IMR-90 (cell line): ENCODE results near the gene MICU1. TPM values are rescaled to one million over a fixed set of nuclear protein-coding genes. Genes with fewer than 3 reads are reported as not detected.

ENCODE experiments used
- ATAC-seq: fragments of 200-7000 bp; cut with Tn5 transposase; 2 replicates; pipeline ENCODE4 v1.9.1; 2020; ENCODE audit warnings: low read depth, mild to moderate bottlenecking, moderate library complexity
- BruUV-seq: library from RNA; stranded (reverse); fragments of 400-500 nt; replicated peaks from 2 replicates; lab custom pipeline; 2021; lab: Mats Ljungman, UMichigan
- CTCF ChIA-PET: fragments of 300-600 bp; formaldehyde crosslinking; extraction: SDS; loops from one replicate; lab custom pipeline; 2021; ENCODE audit warnings: antibody characterized with exemption; lab: Yijun Ruan, JAX
- POLR2A ChIA-PET: fragments of 300-600 bp; sonication (Branson Sonifier 250); formaldehyde crosslinking; loops from one replicate; lab custom pipeline; 2022; ENCODE audit warnings: antibody characterized with exemption; ENCODE audit not compliant: unreplicated experiment; lab: Charles Lee
- DNase-seq: peaks from one replicate; pipeline ENCODE4 v3.0.0; 2013
- H2AFZ ChIP-seq: replicated peaks from 2 replicates; pipeline ENCODE3; 2013; ENCODE audit warnings: low read length, mild to moderate bottlenecking; ENCODE audit not compliant: poor library complexity
- H2AK5ac ChIP-seq: 2 replicates; pipeline ENCODE4 v1.6.1; 2013; ENCODE audit warnings: low read depth, low read length, inconsistent platforms
- H2AK9ac ChIP-seq: replicated peaks from 2 replicates; pipeline ENCODE3; 2013; ENCODE audit warnings: mild to moderate bottlenecking, low read depth, low read length, moderate library complexity; ENCODE audit not compliant: poor library complexity
- H2BK120ac ChIP-seq: 2 replicates; pipeline ENCODE4 v1.6.1; 2013; ENCODE audit warnings: low read depth, low read length, inconsistent platforms
- H2BK15ac ChIP-seq: 3 replicates; pipeline ENCODE4 v1.6.1; 2013; ENCODE audit warnings: low read depth, low read length, inconsistent platforms
- H2BK20ac ChIP-seq: 2 replicates; pipeline ENCODE4 v1.6.1; 2013; ENCODE audit warnings: low read depth, mild to moderate bottlenecking, inconsistent platforms, low read length, moderate library complexity
- H2BK5ac ChIP-seq: 2 replicates; pipeline ENCODE4 v1.6.1; 2013; ENCODE audit warnings: mild to moderate bottlenecking, low read depth, low read length, inconsistent platforms; ENCODE audit not compliant: poor library complexity, severe bottlenecking
- H3K14ac ChIP-seq: replicated peaks from 2 replicates; pipeline ENCODE4 v1.6.1; 2013; ENCODE audit warnings: low read depth, low read length, inconsistent platforms
- H3K18ac ChIP-seq: 2 replicates; pipeline ENCODE4 v1.6.1; 2013; ENCODE audit warnings: low read depth, low read length, control low read depth
- H3K23ac ChIP-seq: 2 replicates; pipeline ENCODE4 v1.6.1; 2013; ENCODE audit warnings: low read depth, low read length, inconsistent platforms
- H3K27ac ChIP-seq: 2 replicates; pipeline ENCODE4 v1.5.1; 2013; ENCODE audit warnings: mild to moderate bottlenecking, control low read depth, low read length; ENCODE audit not compliant: insufficient read depth
- H3K27me3 ChIP-seq: 2 replicates; pipeline ENCODE4 v1.6.1; 2013; ENCODE audit warnings: low read length; ENCODE audit not compliant: control insufficient read depth, insufficient read depth
- H3K36me3 ChIP-seq: 2 replicates; pipeline ENCODE4 v1.6.1; 2013; ENCODE audit warnings: low read length, mixed read lengths; ENCODE audit not compliant: control insufficient read depth, insufficient read depth
- H3K4ac ChIP-seq: 2 replicates; pipeline ENCODE4 v1.6.1; 2013; ENCODE audit warnings: low read depth, low read length, inconsistent platforms
- H3K4me1 ChIP-seq: 2 replicates; pipeline ENCODE4 v1.6.1; 2013; ENCODE audit warnings: low read length, mixed read lengths; ENCODE audit not compliant: control insufficient read depth, insufficient read depth
- H3K4me2 ChIP-seq: 2 replicates; pipeline ENCODE4 v1.6.1; 2013; ENCODE audit warnings: low read depth, mild to moderate bottlenecking, control low read depth, low read length, moderate library complexity
- H3K4me3 ChIP-seq: 2 replicates; pipeline ENCODE4 v1.5.1; 2013; ENCODE audit warnings: low read depth, mild to moderate bottlenecking, control low read depth, low read length, moderate library complexity; ENCODE audit not compliant: insufficient read depth
- H3K56ac ChIP-seq: 2 replicates; pipeline ENCODE4 v1.6.1; 2013; ENCODE audit warnings: low read length, inconsistent platforms; ENCODE audit not compliant: insufficient read depth; ENCODE audit errors: extremely low read depth
- H3K79me1 ChIP-seq, 2 experiments: 2 replicates each; pipeline ENCODE4 v1.6.1; 2013; ENCODE audit warnings: low read length in 2 of 2, inconsistent platforms in 1 of 2, low read depth in 1 of 2
- H3K9ac ChIP-seq: 2 replicates; pipeline ENCODE4 v1.6.1; 2013; ENCODE audit warnings: low read depth, low read length, control low read depth
- H3K9me1 ChIP-seq: 2 replicates; pipeline ENCODE4 v1.6.1; 2013; ENCODE audit warnings: low read length, inconsistent platforms; ENCODE audit not compliant: insufficient read depth
- H3K9me3 ChIP-seq: 2 replicates; pipeline ENCODE4 v1.6.1; 2013; ENCODE audit warnings: low read length; ENCODE audit not compliant: control insufficient read depth, insufficient read depth
- H4K20me1 ChIP-seq: 2 replicates; pipeline ENCODE4 v1.6.1; 2013; ENCODE audit warnings: low read length, inconsistent platforms; ENCODE audit not compliant: insufficient read depth
- H4K5ac ChIP-seq: 2 replicates; pipeline ENCODE4 v1.6.1; 2013; ENCODE audit warnings: mild to moderate bottlenecking, low read depth, low read length, control low read depth
- H4K8ac ChIP-seq, 2 experiments: 2 replicates each; pipeline ENCODE4 v1.6.1; 2013; ENCODE audit warnings: low read depth in 2 of 2, low read length in 2 of 2, control low read depth in 1 of 2, inconsistent platforms in 1 of 2
- H4K91ac ChIP-seq: 2 replicates; pipeline ENCODE4 v1.6.1; 2013; ENCODE audit warnings: low read depth, low read length, inconsistent platforms; ENCODE audit not compliant: insufficient read depth
- BHLHE40 ChIP-seq: fragments of 150-350 bp; IDR thresholded peaks from 2 replicates; pipeline ENCODE4 v1.6.1; 2016; ENCODE audit warnings: mild to moderate bottlenecking, low read depth, low read length
- CEBPB ChIP-seq: IDR thresholded peaks from 2 replicates; pipeline ENCODE4 v1.6.1; 2012; ENCODE audit warnings: low read depth, low read length, improper control_type of control experiment
- CHD1 ChIP-seq: IDR thresholded peaks from 2 replicates; pipeline ENCODE4 v1.6.1; 2012; ENCODE audit warnings: low read depth, low read length, improper control_type of control experiment
- CTCF ChIP-seq: conservative IDR thresholded peaks from 2 replicates; pipeline ENCODE4 v1.5.1; 2012; ENCODE audit warnings: mild to moderate bottlenecking, low read depth, low read length, improper control_type of control experiment
- ELK1 ChIP-seq: fragments of 150-350 bp; IDR thresholded peaks from 2 replicates; pipeline ENCODE4 v1.6.1; 2016; ENCODE audit warnings: low read depth, mild to moderate bottlenecking, low read length, moderate library complexity, borderline replicate concordance
- FOS ChIP-seq: fragments of 150-350 bp; IDR thresholded peaks from 2 replicates; pipeline ENCODE4 v1.6.1; 2016; ENCODE audit warnings: low read depth, low read length
- MAFK ChIP-seq: IDR thresholded peaks from 2 replicates; pipeline ENCODE4 v1.6.1; 2012; ENCODE audit warnings: low read depth, low read length, improper control_type of control experiment
- MAZ ChIP-seq: IDR thresholded peaks from 2 replicates; pipeline ENCODE4 v1.6.1; 2012; ENCODE audit warnings: low read depth, mild to moderate bottlenecking, low read length, improper control_type of control experiment, moderate library complexity, borderline replicate concordance
- MXI1 ChIP-seq: IDR thresholded peaks from 2 replicates; pipeline ENCODE4 v1.6.1; 2012; ENCODE audit warnings: low read depth, mild to moderate bottlenecking, low read length, moderate library complexity, borderline replicate concordance
- NFE2L2 ChIP-seq: fragments of 150-350 bp; IDR thresholded peaks from 2 replicates; pipeline ENCODE4 v1.6.1; 2016; ENCODE audit warnings: low read depth, mild to moderate bottlenecking, low read length
- POLR2A ChIP-seq: IDR thresholded peaks from 2 replicates; pipeline ENCODE4 v1.6.1; 2012; ENCODE audit warnings: mild to moderate bottlenecking, low read depth, low read length
- RAD21 ChIP-seq: IDR thresholded peaks from 2 replicates; pipeline ENCODE4 v1.6.1; 2012; ENCODE audit warnings: low read length, improper control_type of control experiment
- RCOR1 ChIP-seq: IDR thresholded peaks from 2 replicates; pipeline ENCODE4 v1.6.1; 2012; ENCODE audit warnings: mild to moderate bottlenecking, low read length, improper control_type of control experiment; ENCODE audit not compliant: insufficient replicate concordance
- RFX5 ChIP-seq: IDR thresholded peaks from 2 replicates; pipeline ENCODE4 v1.8.0; 2012; ENCODE audit warnings: low read depth, mild to moderate bottlenecking, low read length, moderate library complexity
- SMC3 ChIP-seq: fragments of 150-350 bp; IDR thresholded peaks from 2 replicates; pipeline ENCODE4 v1.6.1; 2016; ENCODE audit warnings: low read depth, mild to moderate bottlenecking, antibody characterized with exemption, low read length, moderate library complexity
- USF2 ChIP-seq: fragments of 150-350 bp; IDR thresholded peaks from 2 replicates; pipeline ENCODE4 v1.6.1; 2017; ENCODE audit warnings: mild to moderate bottlenecking, antibody characterized with exemption, low read length, low read depth
- WGBS, 2 experiments: methylation state at CpG; one replicate each; pipeline versions ENCODE4 v1.1.5 to v1.1.7; 2013; ENCODE audit warnings: missing lambda C conversion rate in 2 of 2; ENCODE audit not compliant: insufficient read length in 1 of 2; ENCODE audit errors: extremely low coverage in 2 of 2; 5-methylcytosine and 5-hydroxymethylcytosine counted together
- dilution Hi-C: fragments of 300-500 bp; cut with HindIII; formaldehyde crosslinking; loops from one replicate; pipeline ENCODE4 v1.14.3; 2018; ENCODE audit warnings: low sequenced_read_pairs; ENCODE audit not compliant: unreplicated experiment
- in situ Hi-C: fragments of 300-500 bp; cut with MboI; formaldehyde crosslinking; loops from 3 replicates; pipeline ENCODE4 v1.14.3; 2019; ENCODE audit warnings: low sequenced_read_pairs, inconsistent platforms, mixed read lengths
- intact Hi-C: fragments of 100-400 bp; cut with micrococcal nuclease; formaldehyde crosslinking; loops from 2 replicates; pipeline ENCODE4 v1.10.0; 2022
- polyA plus RNA-seq, 3 experiments: library from polyadenylated mRNA; depleted of rRNA; stranded (reverse); fragments of >200 nt; gene quantifications; 2 replicates each; pipeline ENCODE4 v1.2.3, GENCODE V29; 2012; ENCODE audit warnings: low replicate concordance in 1 of 3
- total RNA-seq: library from RNA; depleted of rRNA; stranded (reverse); fragments of >200 nt; gene quantifications from 2 replicates; pipeline ENCODE4 v1.2.3, GENCODE V29; 2012

Gene MICU1
- total and polyA plus RNA-seq, 2 of the 4 experiments (the other 2 are of a cell fraction): 43.6 to 44.7 TPM

GRCh38 chr10:72588266-72588665, 37.6 kb downstream of the MICU1 start:
- Histone ChIP-seq H2BK120ac (no peak overlapping the region), H3K27ac (no peak overlapping the region), H3K9ac (no peak overlapping the region), H3K4me1 (no peaks in the 10 kb centered on the region), H3K4me2 (no peak overlapping the region), H4K5ac (no peak overlapping the region), H3K4me3 (no peak overlapping the region), H3K9me1 (peaks cover 6% of the 10 kb centered on the region; the same call in 1 of the 2 replicates), H2AFZ (no peak overlapping the region), H2BK20ac (no peak overlapping the region), H4K8ac (no peak overlapping the region), H3K27me3 (no peaks in the 10 kb centered on the region), H3K23ac (no peak overlapping the region), H3K18ac (no peak overlapping the region), H3K14ac (no peak overlapping the region), H3K56ac (no peak overlapping the region), H3K36me3 (no peaks in the 10 kb centered on the region), H2BK5ac (no peak overlapping the region), H4K91ac (no peak overlapping the region), H2AK9ac (no peak overlapping the region), H3K4ac (no peak overlapping the region), H4K20me1 (peaks cover 8% of the 10 kb centered on the region; the same call in 1 of the 2 replicates), H3K79me1 (peaks cover 13 to 38% of the 10 kb centered on the region in 2 experiments), H2BK15ac (no peak overlapping the region), H3K9me3 (no peaks in the 10 kb centered on the region), H2AK5ac (no peak overlapping the region)
- intact Hi-C loops (no loop called here), dilution Hi-C loops (no loop called here), in situ Hi-C loops (no loop called here)
- no TSS peak for BruUV-seq
- ATAC-seq (no peak), DNase-seq (no peak)
- ChIA-PET POLR2A (no interaction called here), CTCF (no interaction called here)
- WGBS, 2 experiments: no CpG with 5 or more reads among the region's 3 CpGs
- TF ChIP-seq MAFK (no peak), RFX5 (no peak), CHD1 (no peak), NFE2L2 (no peak), USF2 (no peak), MAZ (no peak), FOS (no peak), MXI1 (no peak), CTCF (no peak), RCOR1 (no peak), RAD21 (no peak), CEBPB (no peak), POLR2A (no peak), SMC3 (no peak), BHLHE40 (no peak), ELK1 (no peak)
